GM18868 (cell line): ENCODE results near the gene HOXD1.

Experiments
- ATAC-seq: cut with Tn5 transposase; IDR thresholded peaks from one replicate; pipeline ENCODE4 v1.9.1; 2021; ENCODE audit warnings: mild to moderate bottlenecking, moderate library complexity; ENCODE audit not compliant: unreplicated experiment

HOXD1 gene

GRCh38 chr2:176152350-176153181 is 35.9 kb upstream of the HOXD1 start:
- ATAC-seq = no peak

GRCh38 chr2:176154576-176155252 is 33.8 kb upstream of the HOXD1 start:
- ATAC-seq = no peak

GRCh38 chr2:176155356-176156044 is 33.0 kb upstream of the HOXD1 start:
- no peak for ATAC-seq

- no peak for ATAC-seq
These were observed 32.1 kb upstream of the HOXD1 start for GRCh38 chr2:176156301-176156806.

- no peak for ATAC-seq
These were observed 31.5 kb upstream of the HOXD1 start, which contains the start of gene HOXD3 for GRCh38 chr2:176156807-176157498. HOXD3 (plus strand) TSS chr2:176157307; CDS start chr2:176169115, 11,808 bp downstream.

- no peak for ATAC-seq
These were observed 30.8 kb upstream of the HOXD1 start for GRCh38 chr2:176157499-176158185.

- ATAC-seq = no peak
These were observed 30.3 kb upstream of the HOXD1 start for GRCh38 chr2:176158186-176158591.

- no peak for ATAC-seq
These were observed 29.4 kb upstream of the HOXD1 start for GRCh38 chr2:176158855-176159662.

GRCh38 chr2:176159663-176160250 is 28.7 kb upstream of the HOXD1 start:
- no peak for ATAC-seq

GRCh38 chr2:176160251-176160985 is 28.1 kb upstream of the HOXD1 start:
- no peak for ATAC-seq

- ATAC-seq = no peak
These were observed 27.3 kb upstream of the HOXD1 start for GRCh38 chr2:176160986-176161824.

GRCh38 chr2:176161825-176162626 is 26.4 kb upstream of the HOXD1 start:
- no peak for ATAC-seq

GRCh38 chr2:176162911-176163671 is 25.4 kb upstream of the HOXD1 start:
- ATAC-seq = no peak

- ATAC-seq = no peak
These were observed 24.8 kb upstream of the HOXD1 start for GRCh38 chr2:176163672-176164056.

GRCh38 chr2:176164201-176164600 is 24.3 kb upstream of the HOXD1 start:
- no peak for ATAC-seq
